HFF-Myc (cell line): ENCODE results near the gene GOSR1.

Source experiments
- DNase-seq: peaks from one replicate; pipeline ENCODE4 v3.0.0-alpha.2; 2011; ENCODE audit warnings: low read depth; ENCODE audit errors: extremely low read depth
- H3K4me3 ChIP-seq: replicated peaks from 2 replicates; pipeline ENCODE4 v1.5.1; 2011; ENCODE audit warnings: low read depth, mild to moderate bottlenecking, control low read depth, low read length
- CTCF ChIP-seq: IDR thresholded peaks from 2 replicates; pipeline ENCODE4 v1.5.1; 2012; ENCODE audit warnings: mild to moderate bottlenecking, low read depth, low read length, control low read depth; ENCODE audit errors: missing control alignments

GOSR1 gene

GRCh38 chr17:30475206-30475605 is 2.0 kb upstream of the GOSR1 start:
- H3K4me3 ChIP-seq, result no peak overlapping the region
- no peak for TF ChIP-seq CTCF
- no peak for DNase-seq

GRCh38 chr17:30476726-30477082 is 504 bp upstream of the GOSR1 start:
- peak overlapping the region; percentile 80 for H3K4me3 ChIP-seq
- no peak for DNase-seq
- TF ChIP-seq CTCF, result no peak

- peak overlapping the region; percentile 80 for H3K4me3 ChIP-seq
- DNase-seq, result no peak
- no peak for TF ChIP-seq CTCF
Observed at GRCh38 chr17:30477774-30478115, 537 bp downstream of the GOSR1 start.

GRCh38 chr17:30482555-30482954 is 5.3 kb downstream of the GOSR1 start:
- TF ChIP-seq CTCF, result no peak
- no peak for DNase-seq
- no peak overlapping the region for H3K4me3 ChIP-seq

GRCh38 chr17:30483159-30483558 is 6.0 kb downstream of the GOSR1 start:
- H3K4me3 ChIP-seq, result no peak overlapping the region
- no peak for TF ChIP-seq CTCF
- no peak for DNase-seq

- H3K4me3 ChIP-seq, result no peak overlapping the region
- no peak for DNase-seq
- TF ChIP-seq CTCF, result no peak
Observed at GRCh38 chr17:30493780-30494179, 16.6 kb downstream of the GOSR1 start.

- TF ChIP-seq CTCF, result no peak
- DNase-seq, result no peak
- no peak overlapping the region for H3K4me3 ChIP-seq
Observed at GRCh38 chr17:30495586-30495985, 18.4 kb downstream of the GOSR1 start.
